Thyroid gland (tissue), 4 donors: Measurements from ENCODE around the gene SOX13.

Source experiments
- CTCF ChIP-seq, 6 experiments: fragments of 200-600 bp in 3 of 6; fragments of 450-650 bp in 3 of 6; sonication (generic) in 3 of 6; IDR thresholded peaks; one replicate each; pipeline ENCODE4 v1.5.1; 2016 to 2019; ENCODE audit warnings: antibody characterized with exemption in 6 of 6, mild to moderate bottlenecking in 2 of 6, inconsistent platforms in 1 of 6, moderate library complexity in 1 of 6
- POLR2A ChIP-seq, 2 donors: fragments of 450-650 bp; IDR thresholded peaks; one replicate each; pipeline ENCODE4 v1.6.1; 2017; ENCODE audit warnings: antibody characterized with exemption in 2 of 2, mild to moderate bottlenecking in 2 of 2, moderate library complexity in 1 of 2

GRCh38 chr1:204081164-204081790, 8.4 kb downstream of the SOX13 start:
- TF ChIP-seq POLR2A (IDR thresholded peaks at IDR 0.05) (no peak), CTCF (IDR thresholded peaks at IDR 0.05) (no peak)
